Fibroblast of skin of right quadriceps (primary cell): ENCODE measurements around the gene FSTL4.
"Not testable (repeated sequence)": the region's sequence is repeated elsewhere in the genome, so short reads cannot be mapped to it uniquely, and the experiment has no call there.

ENCODE experiments used
- DNase-seq: peaks from one replicate; pipeline ENCODE4 v3.0.0-alpha.2; 2013

FSTL4 gene

GRCh38 chr5:133398646-133399101, 213.7 kb downstream of the FSTL4 start:
- no peak for DNase-seq

- no peak for DNase-seq
These were observed 214.2 kb downstream of the FSTL4 start for GRCh38 chr5:133397990-133398645.

- no peak for DNase-seq
These were observed 215.0 kb downstream of the FSTL4 start for GRCh38 chr5:133397348-133397747.

DNA sequence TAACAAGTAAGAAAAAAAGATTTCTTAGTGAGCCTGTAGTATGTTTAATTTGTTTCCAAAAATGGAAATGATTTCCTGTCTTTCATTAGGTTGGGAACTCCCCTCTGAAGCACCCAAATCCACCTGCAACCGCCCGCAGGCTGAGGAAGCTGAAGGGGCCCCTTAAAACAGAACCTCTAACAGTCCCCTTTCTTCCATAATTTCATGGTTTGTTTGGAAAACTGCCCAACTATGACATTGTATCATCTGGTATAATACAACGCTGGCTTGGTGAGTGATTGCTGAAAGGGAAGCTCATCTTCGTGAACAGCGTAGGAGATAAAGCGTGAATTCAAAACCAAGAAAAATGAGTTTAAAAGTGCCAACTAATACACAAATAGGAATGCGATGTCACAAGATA, 215.5 kb downstream of the FSTL4 start:
- DNase-seq = no peak

DNA sequence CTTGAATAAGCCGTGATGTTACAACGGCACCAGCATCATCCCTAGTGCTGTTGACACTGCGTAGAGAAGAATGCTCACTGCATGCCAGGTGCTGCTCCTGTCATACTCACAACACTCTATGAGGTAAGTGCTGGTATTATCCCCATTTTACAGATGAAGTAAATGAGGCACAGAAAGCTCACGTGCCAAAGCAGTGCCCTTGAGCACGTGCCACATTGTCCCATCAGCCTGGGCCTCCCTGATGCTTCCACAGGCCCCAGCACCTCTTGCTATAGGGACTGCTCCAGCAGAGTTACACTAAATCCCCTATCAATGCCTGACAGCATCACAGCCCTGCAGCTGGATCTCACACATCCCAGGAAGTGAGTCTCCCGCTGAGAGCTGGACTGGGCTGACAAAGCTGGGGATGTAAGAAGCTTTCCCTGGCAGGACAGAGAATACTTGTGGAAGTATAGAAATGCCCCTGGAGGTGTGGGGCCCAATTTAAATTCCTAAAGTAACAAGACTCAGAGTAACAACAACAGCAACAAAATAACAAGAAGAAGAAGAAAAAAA, 216.1 kb downstream of the FSTL4 start:
- no peak for DNase-seq

DNA sequence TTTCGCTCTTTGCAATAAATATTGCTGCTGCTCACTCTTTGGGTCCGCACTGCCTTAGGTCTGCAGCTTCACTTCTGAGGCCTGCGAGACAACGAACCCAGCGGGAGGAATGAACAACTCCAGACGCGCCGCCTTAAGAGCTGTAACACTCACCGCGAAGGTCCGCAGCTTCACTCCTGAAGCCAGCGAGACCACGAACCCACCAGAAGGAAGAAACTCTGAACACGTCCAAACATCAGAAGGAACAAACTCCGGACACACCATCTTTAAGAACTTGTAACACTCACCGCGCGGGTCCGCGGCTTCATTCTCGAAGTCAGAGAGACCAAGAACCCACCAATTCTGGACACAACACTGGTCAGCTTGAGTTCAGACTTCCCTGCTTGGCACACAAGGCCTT, 217.1 kb downstream of the FSTL4 start:
- not testable (repeated sequence) for DNase-seq

DNA sequence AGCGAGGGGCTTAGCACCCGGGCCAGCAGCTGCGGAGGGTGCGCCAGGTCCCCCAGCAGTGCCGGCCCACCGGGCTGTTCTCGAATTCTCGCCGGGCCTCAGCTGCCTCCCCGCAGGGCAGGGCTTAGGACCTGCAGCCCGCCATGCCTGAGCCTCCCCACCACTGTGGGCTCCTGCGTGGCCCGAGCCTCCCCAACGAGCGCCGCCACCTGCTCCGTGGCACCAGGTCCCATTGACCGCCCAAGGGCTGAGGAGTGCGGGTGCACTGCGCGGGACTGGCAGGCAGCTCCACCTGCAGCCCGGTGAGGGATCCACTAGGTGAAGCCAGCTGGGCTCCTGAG, 217.9 kb downstream of the FSTL4 start:
- DNase-seq = not testable (repeated sequence)

- no peak for DNase-seq
These were observed 218.4 kb downstream of the FSTL4 start for GRCh38 chr5:133393776-133394476.

GRCh38 chr5:133392448-133392847, 219.9 kb downstream of the FSTL4 start:
- no peak for DNase-seq

DNA sequence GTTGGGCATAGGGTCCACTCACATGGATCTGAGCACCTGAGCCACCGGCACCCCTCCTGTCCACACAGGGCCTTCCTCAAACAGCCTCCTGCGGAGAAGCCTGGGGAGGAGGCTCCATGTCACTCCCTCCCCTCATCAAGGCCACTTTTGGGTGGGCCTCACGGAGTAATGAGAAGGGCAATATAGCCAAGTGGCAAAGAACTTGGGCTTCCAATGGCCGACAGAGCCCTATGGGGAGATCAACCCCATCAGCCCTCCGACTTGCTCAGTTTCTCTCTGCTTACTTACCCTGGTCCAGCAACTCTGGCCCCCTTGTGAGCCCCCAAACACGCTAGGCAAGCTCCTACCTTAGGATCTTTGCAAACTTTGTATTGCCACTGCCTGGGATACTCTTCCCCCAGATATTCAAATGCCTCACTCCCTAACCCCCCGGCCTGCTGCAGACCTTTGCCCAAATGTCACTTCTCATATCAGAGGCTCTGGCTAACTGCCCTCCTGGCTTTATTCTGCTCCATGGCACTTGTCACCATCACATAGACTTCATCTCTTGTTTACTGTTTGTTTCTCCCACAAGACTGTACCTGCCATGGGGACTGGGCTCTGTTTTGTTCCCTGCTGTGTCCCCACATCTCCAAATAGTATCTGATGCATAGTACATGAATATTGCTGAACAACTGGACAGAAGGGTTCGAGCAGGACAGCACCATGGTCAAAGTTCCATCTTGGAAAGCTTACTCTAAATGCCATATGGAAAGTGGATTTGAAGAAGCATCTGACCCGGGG, 220.8 kb downstream of the FSTL4 start:
- no peak for DNase-seq

DNA sequence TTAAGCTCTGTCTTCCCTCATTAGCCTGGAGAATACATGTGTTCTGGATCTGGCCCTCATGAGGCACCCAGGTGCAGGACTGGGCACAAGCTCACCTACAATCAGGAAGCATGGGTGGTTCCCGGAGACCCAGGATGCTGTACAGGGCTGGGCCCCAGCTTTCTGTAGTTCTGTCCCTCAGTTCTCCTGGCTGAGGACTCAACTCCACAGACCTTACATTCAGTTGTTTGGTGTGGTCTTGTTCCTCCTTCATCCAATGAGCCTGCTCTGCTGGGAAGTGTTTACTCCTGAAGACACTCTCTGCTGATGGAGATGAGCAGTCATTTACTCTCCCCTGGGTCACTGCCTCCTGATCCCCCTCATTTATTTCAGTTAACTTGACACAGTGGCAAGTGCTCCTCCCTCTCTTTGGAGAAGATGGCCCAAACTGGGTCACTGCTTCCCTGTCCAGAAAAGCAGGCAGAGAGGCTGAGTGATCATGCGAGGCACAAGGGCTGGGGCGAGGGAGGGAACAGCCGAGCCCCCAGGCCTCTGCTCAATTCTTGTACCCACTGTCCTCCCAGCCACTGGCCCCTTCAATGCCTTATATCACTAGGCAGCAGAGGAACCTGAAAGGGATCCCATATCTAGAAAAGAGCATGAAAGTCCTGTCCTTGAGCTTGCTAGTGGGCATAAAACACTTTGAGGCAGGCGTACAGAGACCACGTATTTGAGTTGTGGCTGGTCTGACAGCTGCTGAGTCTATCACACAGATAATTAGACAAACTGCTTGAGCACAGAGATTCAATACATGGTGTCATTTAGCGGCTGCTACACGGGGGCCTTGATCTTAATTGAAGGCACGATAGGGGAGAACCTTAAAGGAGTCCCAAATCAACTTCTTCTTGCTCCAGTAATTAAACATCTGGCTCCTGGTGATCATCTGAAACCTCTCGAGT, 221.7 kb downstream of the FSTL4 start:
- DNase-seq = no peak

GRCh38 chr5:133389066-133389590, 223.2 kb downstream of the FSTL4 start:
- DNase-seq = no peak

- no peak for DNase-seq
These were observed 224.7 kb downstream of the FSTL4 start for GRCh38 chr5:133387621-133388020.

DNA sequence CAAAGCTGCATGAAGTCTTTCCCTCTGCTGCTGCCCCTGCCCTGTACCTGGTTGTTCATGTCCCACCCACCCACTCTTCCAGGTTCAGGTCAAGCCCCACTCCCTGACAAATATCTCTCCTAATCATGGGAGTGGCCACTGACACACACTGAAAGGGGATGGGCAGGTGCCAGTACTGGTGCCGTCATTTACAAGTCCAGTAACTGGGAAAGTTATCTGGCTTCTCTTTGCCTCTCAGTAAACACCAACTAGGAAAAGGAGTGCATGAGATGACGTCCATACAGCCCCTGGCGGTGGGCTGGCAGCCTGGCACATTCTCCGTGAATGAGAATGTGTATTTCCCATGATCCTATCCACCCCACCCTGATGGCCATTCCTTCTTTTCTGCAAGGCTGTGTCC, 225.2 kb downstream of the FSTL4 start:
- DNase-seq = no peak

- DNase-seq = no peak
These were observed 225.7 kb downstream of the FSTL4 start for GRCh38 chr5:133386662-133387061.

GRCh38 chr5:133385346-133385745, 227.0 kb downstream of the FSTL4 start:
- DNase-seq = no peak

DNA sequence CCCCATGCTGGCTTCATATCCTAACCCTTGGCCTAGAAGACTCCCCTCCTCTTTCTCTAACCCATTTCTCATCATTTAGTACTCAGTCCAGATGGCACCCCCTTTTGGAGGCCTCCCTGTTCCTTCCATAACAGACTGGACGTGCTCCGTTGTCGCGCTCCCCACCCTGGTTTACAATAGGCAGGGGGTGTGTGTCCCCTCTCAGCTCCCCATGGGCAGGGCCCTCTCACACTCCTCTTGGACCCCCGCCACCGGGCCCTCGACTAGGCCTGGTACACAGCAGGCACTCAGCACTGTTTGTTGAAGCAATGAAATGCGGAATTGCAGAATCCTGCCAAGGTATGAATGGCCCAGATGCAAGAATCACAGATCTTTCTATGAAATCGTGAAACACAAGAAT, 227.4 kb downstream of the FSTL4 start:
- DNase-seq = no peak

- no peak for DNase-seq
These were observed 228.1 kb downstream of the FSTL4 start for GRCh38 chr5:133384120-133384855.

- DNase-seq = no peak
These were observed 228.8 kb downstream of the FSTL4 start for GRCh38 chr5:133383580-133383939.

DNA sequence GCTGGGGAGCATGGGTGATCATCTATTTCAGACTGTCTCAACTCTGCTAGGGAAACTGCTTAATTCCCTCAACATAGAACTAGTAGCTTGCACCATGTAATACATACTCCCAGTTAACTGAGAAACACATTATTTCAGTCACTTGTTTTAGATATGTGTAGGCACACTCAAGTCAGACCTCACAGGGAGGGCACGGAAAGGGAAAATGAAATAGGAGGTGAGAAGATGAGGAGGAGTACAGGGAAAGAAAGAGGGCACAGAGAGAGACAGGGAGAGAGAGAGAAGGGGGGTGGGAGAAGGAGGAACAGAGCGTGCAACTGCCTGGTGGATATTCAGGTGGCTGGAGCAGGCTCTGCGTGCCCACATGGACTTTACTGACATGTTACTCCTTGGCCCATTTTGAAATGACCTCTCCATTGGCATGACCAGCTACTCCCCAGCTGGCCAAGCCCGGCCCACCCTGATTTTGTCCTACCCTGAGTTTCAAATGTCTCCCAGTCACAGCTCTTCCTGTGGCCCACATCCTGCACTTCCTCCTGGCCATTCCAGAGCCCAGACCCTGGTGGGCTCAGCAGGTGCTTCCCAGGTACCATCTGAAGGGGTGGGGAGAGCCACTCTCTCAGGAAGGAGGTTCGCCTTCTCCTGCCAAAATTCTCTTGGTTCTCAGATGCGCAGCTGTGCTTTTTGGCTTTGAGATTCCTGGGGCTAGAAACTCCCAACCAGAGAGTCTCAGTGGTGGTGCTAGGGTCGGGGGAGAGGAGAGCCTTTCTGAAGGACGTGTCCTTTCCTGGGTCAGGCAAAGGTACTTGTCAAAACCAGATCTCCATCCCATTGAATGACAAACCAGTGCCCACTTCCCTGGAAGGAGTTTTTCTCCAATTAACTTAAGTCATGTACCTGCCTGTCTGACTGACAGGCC, 229.4 kb downstream of the FSTL4 start:
- no peak for DNase-seq
